NCI-H2081 (cell line): Measurements from ENCODE around the gene TRIM49D1.
"Not testable (repeated sequence)": the region's sequence is repeated elsewhere in the genome, so short reads cannot be mapped to it uniquely, and the experiment has no call there.

Experiments
- DNase-seq, 2 experiments: peaks; one replicate each; lab custom pipeline; 2025; lab: John Stamatoyannopoulos, UW

TRIM49D1 gene

GRCh38 chr11:89922195-89922660 lies at the start of gene TRIM49D1:
Gene TRIM49D1 (minus strand): TSS chr11:89922245. CDS start chr11:89917710, 4,535 bp downstream.
- DNase-seq = no peak

DNA sequence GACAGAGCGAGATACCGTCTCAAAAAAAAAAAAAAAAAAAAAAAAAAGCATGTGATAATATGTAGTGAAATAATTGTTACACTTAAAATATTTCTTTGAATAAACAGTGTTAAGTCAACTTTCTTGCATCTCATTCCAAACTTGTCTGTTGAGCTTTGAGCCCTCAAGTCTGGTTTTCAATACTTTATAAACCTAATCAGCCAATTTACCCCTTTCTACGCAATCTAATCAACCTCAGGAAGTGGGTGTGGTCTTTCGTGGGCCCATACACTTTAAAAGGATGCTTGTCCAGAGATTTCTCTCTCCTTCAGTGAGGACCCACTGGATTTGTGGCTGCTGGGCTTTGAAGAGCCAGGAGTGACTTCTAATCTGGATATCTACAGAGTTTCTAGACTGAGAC lies 43.7 kb upstream of the TRIM49D1 start, which contains the start of gene TRIM64:
TSS of gene TRIM64 (plus strand) at position 301 of the 400 bp plus-strand sequence. CDS start 2,467 bp downstream, outside the sequence.
- DNase-seq = not testable (repeated sequence)

DNA sequence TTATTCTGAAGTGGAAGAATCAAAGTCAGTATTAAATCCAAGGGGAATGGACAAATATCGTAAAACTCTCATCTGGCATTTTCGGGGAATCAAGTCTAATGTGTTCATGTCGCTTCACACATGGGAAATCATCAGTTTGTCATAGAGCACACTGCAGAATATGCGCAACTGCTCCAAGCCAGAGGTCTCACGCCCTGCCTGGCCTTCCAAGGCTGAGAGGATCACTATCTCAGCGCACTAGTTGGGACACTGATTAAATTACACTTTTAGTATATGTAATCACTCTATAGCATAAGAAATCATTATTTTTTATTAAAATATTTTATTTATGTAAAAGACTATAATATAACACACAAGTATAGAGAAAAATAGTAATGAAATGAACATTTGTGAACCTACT lies 38.8 kb upstream of the TRIM49D1 start:
- not testable (repeated sequence) for DNase-seq

DNA sequence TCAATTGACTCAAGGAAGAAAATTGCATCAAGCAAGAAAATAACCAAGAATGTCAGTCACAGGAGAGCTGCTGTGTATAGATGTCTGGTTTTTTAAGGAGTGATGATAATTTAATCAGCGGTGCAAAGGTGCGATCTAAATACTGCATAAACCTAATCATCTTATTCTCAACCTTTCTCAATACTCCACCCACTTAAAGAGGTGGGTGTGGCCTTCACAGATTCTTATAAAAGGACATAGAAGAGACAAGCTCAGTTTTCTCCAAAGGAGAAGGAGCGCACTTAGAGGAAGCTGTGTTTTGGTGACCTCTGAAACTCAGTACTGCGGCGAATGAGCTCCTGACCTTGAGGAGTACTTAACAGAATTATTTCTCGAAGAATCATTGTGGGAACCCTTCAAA lies 1.7 kb upstream of the TRIM49D1 start, which contains the start of gene TRIM49D2:
TSS of gene TRIM49D2 (plus strand) at position 301 of the 400 bp plus-strand sequence. CDS start 2,698 bp downstream, outside the sequence.
- DNase-seq = not testable (repeated sequence)

- DNase-seq = not testable (repeated sequence)
These were observed 21.2 kb downstream of the TRIM49D1 start for GRCh38 chr11:89900809-89901208.

- not testable (repeated sequence) for DNase-seq
These were observed 28.8 kb downstream of the TRIM49D1 start for GRCh38 chr11:89893245-89893644.

DNA sequence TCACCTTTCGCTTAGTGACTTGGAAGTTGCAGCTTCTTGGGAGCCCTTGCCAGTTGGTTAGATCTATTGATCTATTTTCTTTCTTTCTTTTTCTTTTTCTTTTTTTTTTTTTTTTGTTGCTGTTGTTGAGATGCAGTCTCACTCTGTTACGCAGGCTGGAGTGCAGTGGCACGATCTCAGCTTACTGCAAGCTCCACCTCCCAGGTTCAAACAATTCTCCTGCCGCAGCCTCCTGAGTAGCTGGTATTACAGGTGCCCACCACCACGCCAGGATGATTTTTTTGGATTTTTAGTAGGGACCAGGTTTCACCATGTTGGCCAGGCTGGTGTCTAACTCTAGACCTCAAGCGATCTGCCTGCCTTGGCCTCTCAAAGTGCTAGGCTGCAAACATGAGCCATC lies 44.5 kb downstream of the TRIM49D1 start:
- not testable (repeated sequence) for DNase-seq

- DNase-seq = not testable (repeated sequence)
These were observed 49.5 kb downstream of the TRIM49D1 start for GRCh38 chr11:89872588-89872987.

DNA sequence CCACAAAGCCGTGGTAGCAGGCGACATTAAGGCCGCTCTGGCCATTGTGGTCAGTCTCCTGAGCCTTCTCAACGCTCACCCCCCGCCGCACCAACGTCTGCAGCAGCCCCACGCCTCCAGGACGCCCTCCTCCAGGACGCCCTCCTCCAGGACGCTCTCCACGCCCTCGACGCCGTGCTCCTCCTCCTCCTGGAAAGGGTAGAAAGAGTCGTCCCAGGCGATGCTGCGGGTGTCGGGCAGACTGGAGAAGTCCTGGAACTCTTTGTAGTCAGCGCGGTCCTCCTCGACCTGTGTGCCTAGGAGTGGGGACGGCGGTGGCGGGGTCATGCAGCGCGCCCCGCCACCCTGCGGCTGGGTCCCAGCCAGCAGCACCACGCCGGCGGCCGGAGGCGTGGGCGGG lies 56.8 kb downstream of the TRIM49D1 start:
- DNase-seq = not testable (repeated sequence)

DNA sequence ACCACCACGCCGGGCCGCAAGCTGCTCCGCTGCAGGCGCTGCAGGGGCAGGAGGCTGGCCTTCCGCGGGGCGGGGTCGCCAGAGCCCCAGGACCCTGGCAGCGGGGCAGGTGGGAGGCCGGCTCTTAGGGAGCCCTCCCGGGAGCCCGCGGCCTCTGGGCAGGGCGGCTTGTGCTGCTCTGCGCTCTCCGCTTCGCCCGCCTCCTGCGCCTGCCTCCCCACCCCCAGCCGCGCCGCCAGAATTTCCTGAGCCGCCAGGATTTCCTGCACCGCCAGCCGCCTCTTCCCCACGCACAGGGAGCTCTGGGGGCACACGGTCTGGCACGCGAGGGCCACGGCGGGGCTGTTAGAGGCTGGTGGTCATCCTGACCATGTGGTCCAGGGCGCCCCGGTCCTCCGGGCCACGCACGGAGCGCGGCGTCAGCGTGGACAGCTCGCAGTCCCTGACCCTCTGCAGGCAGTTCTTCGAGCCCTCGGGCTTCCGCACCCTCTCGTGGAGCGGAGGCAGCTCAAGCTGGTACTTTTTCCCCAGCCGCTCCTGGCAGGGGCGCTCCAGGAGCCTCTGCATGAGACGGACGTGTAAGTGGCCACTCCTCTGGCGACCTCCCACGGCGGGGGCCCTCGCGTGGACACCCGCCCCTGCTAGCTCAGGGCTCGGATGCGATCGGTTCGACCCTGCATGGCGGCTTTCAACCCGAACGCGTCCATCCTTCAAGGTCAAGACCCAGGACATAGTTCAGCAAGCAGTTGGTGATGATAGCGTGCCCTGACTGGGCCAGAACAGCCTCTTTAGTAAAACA lies 57.9 kb downstream of the TRIM49D1 start:
- DNase-seq = not testable (repeated sequence)
